Natural killer cell (primary cell): ENCODE data around the gene PTP4A2. TPM values are rescaled to one million over a fixed set of nuclear protein-coding genes. Genes with fewer than 3 reads are reported as not detected.
A peak's percentile ranks its signal among the peaks of the same experiment; 100 is the strongest.

Experiments
- ATAC-seq, 3 donors: fragments of 150-1000 bp in 2 of 3; fragments of 200-7000 bp in 1 of 3; cut with Tn5 transposase; 1 replicate in 1 of 3; 2 replicates in 2 of 3; pipeline ENCODE4 v1.10.0; 2021; ENCODE audit warnings: mild to moderate bottlenecking in 2 of 3, moderate library complexity in 2 of 3
- DNase-seq, 2 donors: peaks; one replicate each; pipeline versions ENCODE4 v3.0.0 to v3.0.0-alpha.2; 2013 to 2021; ENCODE audit warnings: mixed read lengths in 1 of 2
- H3K27ac ChIP-seq: one replicate; pipeline ENCODE4 v1.5.1; 2013; ENCODE audit warnings: mild to moderate bottlenecking, low read length
- H3K27me3 ChIP-seq: one replicate; pipeline ENCODE4 v1.6.1; 2013; ENCODE audit warnings: low read length; ENCODE audit not compliant: control insufficient read depth, insufficient read depth
- H3K36me3 ChIP-seq: one replicate; pipeline ENCODE4 v1.6.1; 2013; ENCODE audit warnings: low read length; ENCODE audit not compliant: control insufficient read depth, insufficient read depth
- H3K4me1 ChIP-seq: one replicate; pipeline ENCODE4 v1.6.1; 2013; ENCODE audit warnings: low read length; ENCODE audit not compliant: control insufficient read depth, insufficient read depth
- H3K4me3 ChIP-seq: one replicate; pipeline ENCODE4 v1.5.1; 2013; ENCODE audit warnings: low read length
- H3K9me3 ChIP-seq: one replicate; pipeline ENCODE4 v1.6.1; 2013; ENCODE audit warnings: low read length; ENCODE audit not compliant: control insufficient read depth, insufficient read depth
- H3K27ac Mint-ChIP-seq, 2 donors: one replicate each; pipeline ENCODE4 v1.8.0; 2022; ENCODE audit warnings: mild to moderate bottlenecking in 2 of 2, mixed read lengths in 2 of 2, moderate library complexity in 1 of 2
- H3K27me3 Mint-ChIP-seq, 2 donors: one replicate each; pipeline ENCODE4 v1.8.0; 2022; ENCODE audit warnings: low read depth in 2 of 2, mixed read lengths in 2 of 2
- H3K36me3 Mint-ChIP-seq: one replicate; pipeline ENCODE4 v1.8.0; 2022; ENCODE audit warnings: mixed read lengths
- H3K4me1 Mint-ChIP-seq, 2 donors: one replicate each; pipeline ENCODE4 v1.8.0; 2022; ENCODE audit warnings: mixed read lengths in 2 of 2
- H3K4me3 Mint-ChIP-seq: one replicate; pipeline ENCODE4 v1.8.0; 2022; ENCODE audit warnings: mild to moderate bottlenecking, moderate library complexity, mixed read lengths
- H3K9me3 Mint-ChIP-seq, 2 donors: one replicate each; pipeline ENCODE4 v1.8.0; 2022; ENCODE audit warnings: mixed read lengths in 2 of 2
- CTCF ChIP-seq: fragments of 200-600 bp; IDR thresholded peaks from one replicate; pipeline ENCODE4 v1.8.0; 2022; ENCODE audit warnings: antibody characterized with exemption
- WGBS: methylation state at CpG from one replicate; pipeline ENCODE4 v1.1.7; 2013; ENCODE audit warnings: missing lambda C conversion rate; ENCODE audit not compliant: insufficient coverage; 5-methylcytosine and 5-hydroxymethylcytosine counted together
- intact Hi-C: fragments of 100-400 bp; cut with micrococcal nuclease; formaldehyde crosslinking; loops from one replicate; pipeline ENCODE4 v1.14.2; 2022
- total RNA-seq, 4 donors: library from RNA; stranded (reverse); fragments of 120-200 nt in 1 of 4; gene quantifications; one replicate each; pipeline versions ENCODE4 v1.2.3 to v1.2.4, GENCODE V29; 2013 to 2022

The PTP4A2 gene
- total RNA-seq, 3 donors from 2014 or later (not counting 1 experiment from before 2014, with no cell fraction given): 435 to 527 (median 443) TPM

- Histone ChIP-seq H3K27ac (no peak overlapping the region), H3K9me3 (no peaks in the 10 kb centered on the region), H3K4me3 (no peak overlapping the region), H3K4me1 (peaks cover 9% of the 10 kb centered on the region), H3K27me3 (no peaks in the 10 kb centered on the region), H3K36me3 (no peaks in the 10 kb centered on the region)
- Mint-ChIP-seq H3K4me3 (no peak overlapping the region), H3K9me3 (no peaks in the 10 kb centered on the region), H3K4me1 (peaks cover 10 to 27% of the 10 kb centered on the region in 2 donors), H3K27me3 (no peaks in the 10 kb centered on the region), H3K36me3 (no peaks in the 10 kb centered on the region), H3K27ac (no peak overlapping the region)
- intact Hi-C loops: no loop called here
- ATAC-seq: no peak
- TF ChIP-seq CTCF: no peak
- WGBS: 89% methylated on average over 1 of the region's 1 CpG
- DNase-seq: no peak
Measured at GRCh38 chr1:31976401-31976800, 38.2 kb upstream of the PTP4A2 start.

GRCh38 chr1:31970873-31971272 lies 32.7 kb upstream of the PTP4A2 start:
- no peaks in the 10 kb centered on the region for H3K36me3 Mint-ChIP-seq
- no peaks in the 10 kb centered on the region for H3K4me1 ChIP-seq
- TF ChIP-seq CTCF: no peak
- no peaks in the 10 kb centered on the region for H3K9me3 Mint-ChIP-seq
- H3K9me3 ChIP-seq: no peaks in the 10 kb centered on the region
- H3K27me3 ChIP-seq: no peaks in the 10 kb centered on the region
- H3K27ac ChIP-seq: no peak overlapping the region
- 80% methylated on average over 3 of the region's 3 CpGs for WGBS
- H3K4me3 ChIP-seq: no peak overlapping the region
- no peak overlapping the region for H3K4me3 Mint-ChIP-seq
- ATAC-seq (no peak), DNase-seq (no peak)
- H3K27me3 Mint-ChIP-seq: no peaks in the 10 kb centered on the region
- H3K36me3 ChIP-seq: no peaks in the 10 kb centered on the region
- H3K4me1 Mint-ChIP-seq: no peaks in the 10 kb centered on the region
- intact Hi-C loops: no loop called here
- H3K27ac Mint-ChIP-seq: no peak overlapping the region

GRCh38 chr1:31961536-31961935 lies 23.4 kb upstream of the PTP4A2 start:
- WGBS: 83% methylated on average over 6 of the region's 8 CpGs
- intact Hi-C loops: loop anchor here (5.0 kb wide), 2 partner anchors 34 to 199 kb away; partner anchors contain the start of gene ADGRB2
- H3K36me3 ChIP-seq: no peaks in the 10 kb centered on the region
- no peak overlapping the region for H3K4me3 ChIP-seq
- H3K27me3 Mint-ChIP-seq: no peaks in the 10 kb centered on the region
- ATAC-seq: no peak
- no peak overlapping the region for H3K27ac ChIP-seq
- peak overlapping the region in 1 of 2 donors; percentile 16 for H3K27ac Mint-ChIP-seq
- TF ChIP-seq CTCF: no peak
- H3K4me1 Mint-ChIP-seq: peaks cover 29% of the 10 kb centered on the region in 2 donors
- H3K36me3 Mint-ChIP-seq: no peaks in the 10 kb centered on the region
- H3K4me3 Mint-ChIP-seq: no peak overlapping the region
- no peaks in the 10 kb centered on the region for H3K9me3 Mint-ChIP-seq
- H3K9me3 ChIP-seq: no peaks in the 10 kb centered on the region
- peaks cover 38% of the 10 kb centered on the region for H3K4me1 ChIP-seq
- no peaks in the 10 kb centered on the region for H3K27me3 ChIP-seq
- DNase-seq: no peak
